ENCODE measurements around the gene SLC8B1.

The SLC8B1 gene

GRCh38 chr12:113270709-113271009 is 64.2 kb downstream of the SLC8B1 start:
- DNase-seq (ENCODE audit: low read depth in 2 of 2): no peak

- no peak for DNase-seq (ENCODE audit: low read depth in 2 of 2)
Measured at GRCh38 chr12:113269257-113269943, 65.5 kb downstream of the SLC8B1 start.

- DNase-seq (ENCODE audit: low read depth in 2 of 2): no peak
Measured at GRCh38 chr12:113268621-113269020, 66.3 kb downstream of the SLC8B1 start.

- DNase-seq (ENCODE audit: low read depth in 2 of 2): no peak
Measured at GRCh38 chr12:113268136-113268535, 66.8 kb downstream of the SLC8B1 start.

- no peak for DNase-seq (ENCODE audit: low read depth in 2 of 2)
Measured at GRCh38 chr12:113267621-113268020, 67.3 kb downstream of the SLC8B1 start.

GRCh38 chr12:113266106-113266895 is 68.6 kb downstream of the SLC8B1 start:
- no peak for DNase-seq (ENCODE audit: low read depth in 2 of 2)

GRCh38 chr12:113263431-113263963 is 71.4 kb downstream of the SLC8B1 start:
- DNase-seq (ENCODE audit: low read depth in 2 of 2): no peak

- no peak for DNase-seq (ENCODE audit: low read depth in 2 of 2)
Measured at GRCh38 chr12:113262710-113263109, 72.2 kb downstream of the SLC8B1 start.

- no peak for DNase-seq (ENCODE audit: low read depth in 2 of 2)
Measured at GRCh38 chr12:113261847-113262470, 73.0 kb downstream of the SLC8B1 start.

- DNase-seq (ENCODE audit: low read depth in 2 of 2): no peak
Measured at GRCh38 chr12:113260636-113261300, 74.1 kb downstream of the SLC8B1 start.

GRCh38 chr12:113260127-113260526 is 74.8 kb downstream of the SLC8B1 start:
- DNase-seq (ENCODE audit: low read depth in 2 of 2): no peak

- no peak for DNase-seq (ENCODE audit: low read depth in 2 of 2)
Measured at GRCh38 chr12:113257564-113257963, 77.3 kb downstream of the SLC8B1 start.

GRCh38 chr12:113254298-113254697 is 80.6 kb downstream of the SLC8B1 start:
- DNase-seq (ENCODE audit: low read depth in 2 of 2): no peak

- DNase-seq (ENCODE audit: low read depth in 2 of 2): no peak
Measured at GRCh38 chr12:113253532-113254285, 81.2 kb downstream of the SLC8B1 start.

- DNase-seq (ENCODE audit: low read depth in 2 of 2): no peak
Measured at GRCh38 chr12:113252494-113252893, 82.4 kb downstream of the SLC8B1 start.

- no peak for DNase-seq (ENCODE audit: low read depth in 2 of 2)
Measured at GRCh38 chr12:113251404-113252070, 83.4 kb downstream of the SLC8B1 start.

- no peak for DNase-seq (ENCODE audit: low read depth in 2 of 2)
Measured at GRCh38 chr12:113250045-113250444, 84.9 kb downstream of the SLC8B1 start.

- no peak for DNase-seq (ENCODE audit: low read depth in 2 of 2)
Measured at GRCh38 chr12:113249546-113249945, 85.4 kb downstream of the SLC8B1 start.

GRCh38 chr12:113248842-113249435 is 86.0 kb downstream of the SLC8B1 start:
- DNase-seq (ENCODE audit: low read depth in 2 of 2): no peak
